ENCODE measurements around the gene GP5. TPM values are rescaled to one million over a fixed set of nuclear protein-coding genes. Genes with fewer than 3 reads are reported as not detected.

Gene GP5
- total RNA-seq, 4 donors from 2014 or later = 0.19 TPM; not detected in 3

GRCh38 chr3:194443901-194444300, 44.8 kb upstream of the GP5 start:
- H3K4me3 ChIP-seq = no peak overlapping the region
- H3K9me3 ChIP-seq = no peaks in the 10 kb centered on the region
- H3K27me3 ChIP-seq = no peaks in the 10 kb centered on the region
- peaks cover 51% of the 10 kb centered on the region for H3K36me3 ChIP-seq
- no peak overlapping the region for H3K27ac ChIP-seq
- no peak for DNase-seq (ENCODE audit: low spot score in 2 of 2)
- H3K4me1 ChIP-seq = no peaks in the 10 kb centered on the region
- WGBS = 83% methylated on average over 2 of the region's 2 CpGs
- no peak for TF ChIP-seq CTCF (IDR thresholded peaks at IDR 0.05)
- no peak for TF ChIP-seq POLR2A (IDR thresholded peaks at IDR 0.05)
- TF ChIP-seq EP300 (IDR thresholded peaks at IDR 0.05) = no peak
- TF ChIP-seq POLR2AphosphoS5 (IDR thresholded peaks at IDR 0.05) = no peak

GRCh38 chr3:194440756-194441155, 41.7 kb upstream of the GP5 start:
- Histone ChIP-seq H3K4me3 (no peak overlapping the region), H3K36me3 (peaks cover 53% of the 10 kb centered on the region), H3K27ac (no peak overlapping the region), H3K9me3 (no peaks in the 10 kb centered on the region), H3K27me3 (no peaks in the 10 kb centered on the region), H3K4me1 (no peaks in the 10 kb centered on the region)
- TF ChIP-seq POLR2AphosphoS5 (IDR thresholded peaks at IDR 0.05) = no peak
- no peak for TF ChIP-seq CTCF (IDR thresholded peaks at IDR 0.05)
- no peak for TF ChIP-seq POLR2A (IDR thresholded peaks at IDR 0.05)
- TF ChIP-seq EP300 (IDR thresholded peaks at IDR 0.05) = no peak
- no peak for DNase-seq (ENCODE audit: low spot score in 2 of 2)
- 68% methylated on average over 2 of the region's 2 CpGs for WGBS

- H3K9me3 ChIP-seq = no peaks in the 10 kb centered on the region
- H3K27me3 ChIP-seq = no peaks in the 10 kb centered on the region
- TF ChIP-seq POLR2AphosphoS5 (IDR thresholded peaks at IDR 0.05) = no peak
- no peak for DNase-seq (ENCODE audit: low spot score in 2 of 2)
- H3K4me1 ChIP-seq = no peaks in the 10 kb centered on the region
- no peak overlapping the region for H3K27ac ChIP-seq
- H3K4me3 ChIP-seq = no peak overlapping the region
- H3K36me3 ChIP-seq = peaks cover 61% of the 10 kb centered on the region
- 82% methylated on average over 6 of the region's 6 CpGs for WGBS
Observed at GRCh38 chr3:194439881-194440550, 41.0 kb upstream of the GP5 start.

- no peaks in the 10 kb centered on the region for H3K4me1 ChIP-seq
- H3K9me3 ChIP-seq = no peaks in the 10 kb centered on the region
- H3K27ac ChIP-seq = no peak overlapping the region
- peaks cover 81% of the 10 kb centered on the region for H3K36me3 ChIP-seq
- H3K4me3 ChIP-seq = no peak overlapping the region
- no peak for TF ChIP-seq POLR2A (IDR thresholded peaks at IDR 0.05)
- no peak for TF ChIP-seq CTCF (IDR thresholded peaks at IDR 0.05)
- no peak for TF ChIP-seq POLR2AphosphoS5 (IDR thresholded peaks at IDR 0.05)
- TF ChIP-seq EP300 (IDR thresholded peaks at IDR 0.05) = no peak
- 96% methylated on average over 3 of the region's 3 CpGs for WGBS
- H3K27me3 ChIP-seq = no peaks in the 10 kb centered on the region
- DNase-seq (ENCODE audit: low spot score in 2 of 2) = no peak
Observed at GRCh38 chr3:194434503-194434902, 35.4 kb upstream of the GP5 start.

GRCh38 chr3:194431554-194431953, 32.5 kb upstream of the GP5 start:
- 86% methylated on average over 5 of the region's 5 CpGs for WGBS
- no peak overlapping the region for H3K4me3 ChIP-seq
- H3K27me3 ChIP-seq = no peaks in the 10 kb centered on the region
- H3K27ac ChIP-seq = no peak overlapping the region
- H3K36me3 ChIP-seq = peaks cover 73% of the 10 kb centered on the region
- TF ChIP-seq POLR2AphosphoS5 (IDR thresholded peaks at IDR 0.05) = no peak
- no peak for TF ChIP-seq CTCF (IDR thresholded peaks at IDR 0.05)
- no peak for TF ChIP-seq POLR2A (IDR thresholded peaks at IDR 0.05)
- no peak for TF ChIP-seq EP300 (IDR thresholded peaks at IDR 0.05)
- no peaks in the 10 kb centered on the region for H3K9me3 ChIP-seq
- no peaks in the 10 kb centered on the region for H3K4me1 ChIP-seq
- no peak for DNase-seq (ENCODE audit: low spot score in 2 of 2)

GRCh38 chr3:194425399-194425798, 26.3 kb upstream of the GP5 start:
- Histone ChIP-seq H3K4me3 (no peak overlapping the region), H3K27ac (no peak overlapping the region), H3K27me3 (no peaks in the 10 kb centered on the region), H3K9me3 (no peaks in the 10 kb centered on the region), H3K4me1 (no peaks in the 10 kb centered on the region), H3K36me3 (peaks cover 58% of the 10 kb centered on the region)
- 96% methylated on average over 4 of the region's 4 CpGs for WGBS
- DNase-seq (ENCODE audit: low spot score in 2 of 2) = no peak
- TF ChIP-seq EP300 (IDR thresholded peaks at IDR 0.05) = no peak
- no peak for TF ChIP-seq CTCF (IDR thresholded peaks at IDR 0.05)
- TF ChIP-seq POLR2A (IDR thresholded peaks at IDR 0.05) = no peak
- TF ChIP-seq POLR2AphosphoS5 (IDR thresholded peaks at IDR 0.05) = no peak
